GM18520 (cell line): ENCODE data around the gene BMP8A.
A peak's percentile ranks its signal among the peaks of the same experiment; 100 is the strongest.
"Not testable (repeated sequence)": the region's sequence is repeated elsewhere in the genome, so short reads cannot be mapped to it uniquely, and the experiment has no call there.

Source experiments
- ATAC-seq: cut with Tn5 transposase; IDR thresholded peaks from one replicate; pipeline ENCODE4 v1.9.1; 2021; ENCODE audit not compliant: unreplicated experiment

The BMP8A gene

GRCh38 chr1:39524591-39525365 is 33.3 kb downstream of the BMP8A start:
- no peak for ATAC-seq

- ATAC-seq = peak; percentile 96
Measured at GRCh38 chr1:39525366-39526165, 34.1 kb downstream of the BMP8A start.

GRCh38 chr1:39526466-39527189 is 35.2 kb downstream of the BMP8A start:
- ATAC-seq = no peak

GRCh38 chr1:39527190-39527579 is 35.7 kb downstream of the BMP8A start:
- not testable (repeated sequence) for ATAC-seq

- ATAC-seq = no peak
Measured at GRCh38 chr1:39528082-39528481, 36.6 kb downstream of the BMP8A start.

- no peak for ATAC-seq
Measured at GRCh38 chr1:39529901-39530535, 38.6 kb downstream of the BMP8A start.

- ATAC-seq = no peak
Measured at GRCh38 chr1:39531526-39531925, 40.1 kb downstream of the BMP8A start.

- ATAC-seq = no peak
Measured at GRCh38 chr1:39533442-39533841, 42.0 kb downstream of the BMP8A start.

- ATAC-seq = no peak
Measured at GRCh38 chr1:39538531-39539251, 47.3 kb downstream of the BMP8A start.

GRCh38 chr1:39539252-39539790 is 47.9 kb downstream of the BMP8A start:
- no peak for ATAC-seq

- no peak for ATAC-seq
Measured at GRCh38 chr1:39540504-39541031, 49.1 kb downstream of the BMP8A start.

- ATAC-seq = no peak
Measured at GRCh38 chr1:39542924-39543323, 51.5 kb downstream of the BMP8A start.

GRCh38 chr1:39544327-39544726 is 52.9 kb downstream of the BMP8A start:
- no peak for ATAC-seq

GRCh38 chr1:39545531-39545930 is 54.1 kb downstream of the BMP8A start:
- ATAC-seq = no peak

- no peak for ATAC-seq
Measured at GRCh38 chr1:39554277-39554676, 62.8 kb downstream of the BMP8A start.

- ATAC-seq = no peak
Measured at GRCh38 chr1:39561279-39561678, 69.8 kb downstream of the BMP8A start.

GRCh38 chr1:39562886-39563285 is 71.5 kb downstream of the BMP8A start:
- ATAC-seq = no peak

- no peak for ATAC-seq
Measured at GRCh38 chr1:39563669-39564068, 72.2 kb downstream of the BMP8A start.

- no peak for ATAC-seq
Measured at GRCh38 chr1:39564340-39564739, 72.9 kb downstream of the BMP8A start.

GRCh38 chr1:39564941-39565340 is 73.5 kb downstream of the BMP8A start:
- ATAC-seq = no peak
